HEK293T (cell line): ENCODE results near the gene ZC3H12D.

Experiments
- CTCF ChIA-PET: fragments of 350-600 bp; formaldehyde crosslinking; extraction: SDS; loops from one replicate; lab custom pipeline; 2021; ENCODE audit warnings: antibody characterized with exemption, inconsistent platforms; lab: Yijun Ruan, JAX
- POLR2A ChIA-PET: fragments of 350-600 bp; formaldehyde crosslinking; extraction: SDS; loops from one replicate; lab custom pipeline; 2020; ENCODE audit warnings: antibody characterized with exemption, inconsistent platforms; lab: Yijun Ruan, JAX
- DNase-seq: peaks from one replicate; pipeline ENCODE4 v3.0.0; 2012; ENCODE audit warnings: mixed read lengths; ENCODE audit errors: extremely low spot score
- ARNT ChIP-seq: fragments of 450-650 bp; IDR thresholded peaks from 2 replicates; pipeline ENCODE4 v1.6.1; 2017; ENCODE audit warnings: mild to moderate bottlenecking
- BHLHE40 ChIP-seq: fragments of 450-650 bp; IDR thresholded peaks from 2 replicates; pipeline ENCODE4 v1.6.1; 2016; ENCODE audit warnings: mild to moderate bottlenecking, moderate library complexity, borderline replicate concordance
- CTBP1 ChIP-seq: fragments of 450-650 bp; IDR thresholded peaks from 2 replicates; pipeline ENCODE4 v1.6.1; 2016; ENCODE audit warnings: borderline replicate concordance
- ELF4 ChIP-seq: fragments of 450-650 bp; IDR thresholded peaks from 2 replicates; pipeline ENCODE4 v1.6.1; 2017; ENCODE audit warnings: antibody characterized with exemption
- FOXA1 ChIP-seq: fragments of 450-650 bp; IDR thresholded peaks from 2 replicates; pipeline ENCODE4 v1.6.1; 2016; ENCODE audit warnings: mild to moderate bottlenecking
- FOXK2 ChIP-seq: fragments of 450-650 bp; IDR thresholded peaks from 2 replicates; pipeline ENCODE4 v1.6.1; 2016; ENCODE audit warnings: mild to moderate bottlenecking
- FOXM1 ChIP-seq: fragments of 450-650 bp; IDR thresholded peaks from 2 replicates; pipeline ENCODE4 v1.6.1; 2017; ENCODE audit warnings: mild to moderate bottlenecking, borderline replicate concordance
- HDGF ChIP-seq: fragments of 450-650 bp; IDR thresholded peaks from 2 replicates; pipeline ENCODE4 v1.6.1; 2017; ENCODE audit warnings: antibody characterized with exemption, borderline replicate concordance
- L3MBTL2 ChIP-seq: fragments of 450-650 bp; conservative IDR thresholded peaks from 2 replicates; pipeline ENCODE4 v1.6.1; 2016; ENCODE audit warnings: mild to moderate bottlenecking
- LEF1 ChIP-seq: fragments of 450-650 bp; IDR thresholded peaks from 2 replicates; pipeline ENCODE4 v1.6.1; 2017; ENCODE audit warnings: mild to moderate bottlenecking, borderline replicate concordance
- NFRKB ChIP-seq: fragments of 450-650 bp; IDR thresholded peaks from 2 replicates; pipeline ENCODE4 v1.6.1; 2016; ENCODE audit warnings: mild to moderate bottlenecking, moderate library complexity
- PKNOX1 ChIP-seq: fragments of 450-650 bp; IDR thresholded peaks from 2 replicates; pipeline ENCODE4 v1.6.1; 2016
- SP1 ChIP-seq: fragments of 450-650 bp; IDR thresholded peaks from 2 replicates; pipeline ENCODE4 v1.6.1; 2017
- SUZ12 ChIP-seq: fragments of 450-650 bp; IDR thresholded peaks from 2 replicates; pipeline ENCODE4 v1.6.1; 2016; ENCODE audit warnings: mild to moderate bottlenecking
- TARDBP ChIP-seq: fragments of 450-650 bp; IDR thresholded peaks from 2 replicates; pipeline ENCODE4 v1.6.1; 2016
- ZNF384 ChIP-seq: fragments of 450-650 bp; IDR thresholded peaks from 2 replicates; pipeline ENCODE4 v1.6.1; 2016

The ZC3H12D gene

DNA sequence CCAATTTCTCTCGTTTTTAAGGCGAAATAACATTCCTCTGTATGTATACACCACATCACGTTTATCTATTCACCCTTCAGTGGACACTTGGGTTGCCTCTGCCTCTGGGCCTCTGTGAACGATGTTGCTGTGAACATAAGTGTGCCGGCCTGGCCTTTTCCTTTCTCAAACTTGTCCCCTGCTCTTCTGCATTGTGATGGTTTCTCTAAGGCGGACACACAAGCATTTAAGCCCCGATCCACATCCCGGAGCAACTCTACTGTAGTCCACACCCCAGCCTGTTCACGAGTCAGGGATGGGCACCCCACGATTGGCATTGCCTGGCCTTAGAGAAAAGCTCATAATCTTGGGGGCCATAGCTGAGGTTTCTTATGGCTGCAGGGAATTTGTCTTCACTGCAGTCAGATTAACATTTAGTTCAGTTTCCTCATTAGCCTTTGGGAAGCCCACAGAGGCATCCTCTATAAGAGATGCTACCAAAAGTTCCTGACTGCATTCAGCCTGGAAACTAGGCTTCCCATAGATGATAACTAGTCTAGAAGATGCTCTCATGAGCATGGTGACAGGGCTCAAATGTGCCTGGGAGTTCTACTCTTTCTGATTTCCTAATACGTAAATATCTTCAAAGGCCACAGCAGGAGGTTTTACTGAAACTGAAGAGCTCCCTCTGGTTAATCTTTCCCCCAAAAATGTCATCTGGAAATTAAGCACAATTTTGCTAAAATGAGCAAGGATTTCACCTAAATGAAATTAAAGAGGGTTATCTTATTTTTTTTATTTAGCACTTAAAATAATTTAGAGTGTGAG, 762 bp downstream of the ZC3H12D start:
- DNase-seq, result no peak
- no peak for TF ChIP-seq FOXM1
- TF ChIP-seq FOXK2, result no peak
- no peak for TF ChIP-seq HDGF
- TF ChIP-seq TARDBP, result no peak
- TF ChIP-seq FOXA1, result no peak
- no peak for TF ChIP-seq ARNT
- TF ChIP-seq LEF1, result no peak
- no peak for TF ChIP-seq SUZ12
- no peak for TF ChIP-seq BHLHE40
- no peak for TF ChIP-seq ZNF384
- TF ChIP-seq NFRKB, result no peak
- no peak for TF ChIP-seq L3MBTL2
- no peak for TF ChIP-seq CTBP1
- no peak for TF ChIP-seq SP1
- no peak for TF ChIP-seq ELF4
- TF ChIP-seq PKNOX1, result no peak
- ChIA-PET CTCF (no interaction called here), POLR2A (no interaction called here)

DNA sequence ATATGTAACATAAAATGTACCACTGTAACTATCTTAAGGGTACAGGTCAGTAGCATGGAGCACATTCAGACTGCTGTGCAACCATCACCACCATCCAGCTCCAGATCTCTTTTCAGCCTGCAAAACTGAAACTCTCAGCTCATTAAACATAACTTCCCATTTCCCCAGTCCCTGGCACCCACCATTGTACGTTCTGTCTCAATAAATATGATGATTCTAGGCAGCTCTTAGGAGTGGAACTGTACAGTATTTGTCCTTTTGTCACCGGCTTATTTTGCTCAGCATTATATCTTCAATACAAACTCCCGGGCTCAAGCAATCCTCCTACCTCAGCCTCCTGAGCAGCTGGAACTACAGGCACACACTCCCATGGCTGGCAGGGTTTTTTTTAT, 1.5 kb downstream of the ZC3H12D start:
- no peak for TF ChIP-seq LEF1
- TF ChIP-seq L3MBTL2, result no peak
- no peak for TF ChIP-seq HDGF
- TF ChIP-seq FOXK2, result no peak
- TF ChIP-seq FOXA1, result no peak
- no peak for TF ChIP-seq NFRKB
- no peak for TF ChIP-seq SP1
- no peak for DNase-seq
- ChIA-PET CTCF (interaction anchor here (0.6 kb wide), 1 partner anchor 10 kb away, joined by 3 read pairs; no protein-coding TSS in a partner anchor), POLR2A (interaction anchor here (0.7 kb wide), 1 partner anchor 9 kb away, joined by 4 read pairs; no protein-coding TSS in a partner anchor)

DNA sequence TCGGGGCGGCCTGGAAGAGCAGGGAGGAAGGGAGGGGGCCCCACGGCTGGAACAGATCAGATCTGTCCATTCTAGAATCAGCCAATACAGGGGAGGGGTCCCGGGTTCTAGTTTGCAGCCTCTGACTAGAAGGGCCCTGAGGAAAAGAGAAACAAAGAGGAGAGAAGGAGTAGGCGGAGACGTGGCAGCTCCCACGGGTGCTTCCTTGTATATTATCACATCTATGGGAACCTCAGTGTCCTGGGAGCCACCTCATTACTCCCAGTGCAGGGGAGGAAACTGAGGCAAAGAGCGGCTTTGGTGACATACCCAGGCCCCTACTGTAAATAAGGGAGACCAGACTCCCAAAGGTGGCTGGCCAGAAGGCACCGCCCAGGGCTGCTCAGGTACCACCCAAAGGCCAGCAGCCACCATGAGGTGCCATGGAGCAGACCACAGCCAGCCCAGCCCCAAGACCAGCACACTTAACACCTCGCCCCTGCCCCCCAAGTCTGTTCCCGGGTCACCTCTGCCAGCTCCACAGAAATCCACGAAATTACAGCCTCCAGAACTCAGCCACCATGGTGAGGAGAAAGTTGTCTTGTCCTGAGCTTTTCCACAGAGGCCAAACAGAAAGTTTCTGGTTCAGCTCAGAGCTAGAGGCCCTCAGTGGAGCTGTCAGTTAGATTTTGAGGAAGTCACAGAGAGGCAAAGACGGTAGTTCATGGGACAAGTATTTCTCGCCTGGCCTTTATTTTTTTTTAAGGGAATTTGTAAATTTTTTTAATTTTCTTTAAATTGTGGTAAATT, 2.1 kb downstream of the ZC3H12D start:
- no peak for TF ChIP-seq FOXA1
- TF ChIP-seq LEF1, result no peak
- no peak for TF ChIP-seq PKNOX1
- no peak for TF ChIP-seq FOXK2
- TF ChIP-seq CTBP1, result no peak
- no peak for TF ChIP-seq SUZ12
- TF ChIP-seq NFRKB, result no peak
- no peak for TF ChIP-seq SP1
- TF ChIP-seq BHLHE40, result no peak
- no peak for DNase-seq
- ChIA-PET CTCF (interaction anchor here (0.6 kb wide), 1 partner anchor 9 kb away, joined by 3 read pairs; no protein-coding TSS in a partner anchor), POLR2A (interaction anchor here (0.7 kb wide), 1 partner anchor 9 kb away, joined by 4 read pairs; no protein-coding TSS in a partner anchor)

DNA sequence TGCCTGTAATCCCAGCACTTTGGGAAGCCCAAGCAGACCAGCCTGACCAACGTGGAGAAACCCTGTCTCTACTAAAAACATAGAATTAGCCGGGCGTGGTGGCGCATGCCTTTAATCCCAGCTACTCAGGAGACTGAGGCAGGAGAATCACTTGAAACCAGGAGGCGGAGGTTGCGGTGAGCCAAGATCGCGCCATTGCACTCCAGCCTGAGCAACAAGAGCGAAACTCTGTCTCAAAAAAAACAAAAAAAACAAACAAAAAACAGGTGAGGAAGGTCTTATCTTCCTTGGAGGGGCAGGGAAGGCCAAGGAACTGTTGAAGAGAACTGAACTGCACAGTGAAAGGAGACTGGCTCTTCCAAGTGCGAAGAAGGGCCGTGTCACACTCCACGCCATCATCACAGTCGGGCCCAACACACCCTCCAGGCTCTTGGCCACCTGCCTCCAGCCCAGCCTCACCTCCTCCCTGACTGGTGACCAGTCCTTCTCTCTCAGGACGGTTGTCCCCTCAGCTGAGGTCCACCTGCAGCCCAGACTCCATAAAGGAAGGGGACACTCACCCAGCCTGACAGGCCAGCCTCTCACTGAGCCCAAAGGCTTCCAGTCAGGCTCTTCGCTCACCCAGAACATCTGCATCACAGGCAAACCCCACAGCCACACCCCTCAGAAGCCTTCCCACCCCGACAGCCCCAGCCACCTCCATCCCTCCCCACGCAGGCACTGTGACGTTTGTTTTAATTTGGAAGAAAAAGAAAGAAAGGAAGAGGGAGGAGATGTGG, 4.1 kb downstream of the ZC3H12D start:
- DNase-seq, result no peak
- ChIA-PET CTCF (no interaction called here), POLR2A (no interaction called here)
- TF ChIP-seq FOXM1, result no peak
- TF ChIP-seq HDGF, result no peak

DNA sequence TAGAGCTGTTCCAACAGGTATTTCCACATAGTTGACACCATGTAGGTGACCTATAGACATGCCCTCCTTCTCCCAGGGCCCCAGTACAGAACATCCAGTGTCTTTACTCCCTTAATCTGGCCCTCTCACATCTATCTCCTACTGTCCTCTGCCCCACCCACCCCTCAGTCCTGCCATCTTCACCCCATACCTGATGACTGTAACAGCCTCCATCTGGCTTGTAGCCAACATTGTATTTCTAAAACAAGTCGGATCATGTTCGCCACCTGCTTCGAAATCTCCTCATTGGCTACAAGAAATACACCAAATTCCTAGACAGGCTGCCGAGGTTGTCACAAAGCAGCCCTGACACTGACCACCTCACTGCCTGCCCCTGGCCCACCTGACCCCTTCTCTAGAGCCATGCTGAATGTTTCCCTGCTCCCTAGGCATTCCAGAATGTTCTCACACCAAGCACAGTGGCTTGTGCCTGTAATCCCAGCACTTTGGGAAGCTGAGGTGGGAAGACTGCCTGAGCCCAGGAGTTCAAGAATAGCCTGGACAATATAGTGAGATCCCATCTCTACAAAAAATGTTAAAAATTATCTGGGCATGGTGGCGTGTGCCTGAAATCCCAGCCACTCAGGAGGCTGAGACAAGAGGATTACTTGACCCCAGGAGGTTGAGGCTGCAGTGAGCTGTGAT, 6.0 kb downstream of the ZC3H12D start:
- ChIA-PET POLR2A (no interaction called here), CTCF (interaction anchor here (0.6 kb wide), 1 partner anchor 11 kb away, joined by 4 read pairs; no protein-coding TSS in a partner anchor)
- no peak for DNase-seq
- TF ChIP-seq FOXM1 (no peak), SP1 (no peak), ARNT (no peak)

DNA sequence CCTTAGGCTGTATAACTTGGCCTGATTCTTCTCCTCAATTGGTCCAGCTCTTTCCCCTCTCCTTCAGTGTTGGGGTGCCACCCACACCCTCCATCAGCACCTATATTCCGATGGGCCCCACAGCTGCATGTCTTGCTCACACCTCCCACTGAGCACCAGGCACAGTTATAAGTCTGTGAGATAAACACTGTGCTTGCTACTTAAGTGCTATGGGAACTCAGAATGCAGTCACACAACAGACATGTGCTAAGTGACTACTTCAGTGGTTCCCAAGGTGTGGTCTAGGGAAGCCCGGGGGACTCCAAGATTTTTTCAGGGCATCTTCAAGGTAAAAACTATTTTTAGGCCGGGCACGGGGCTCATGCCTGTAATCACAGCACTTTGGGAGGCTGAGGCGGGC, 7.3 kb downstream of the ZC3H12D start:
- ChIA-PET POLR2A (interaction anchor here (0.6 kb wide), 1 partner anchor 88 kb away, joined by 3 read pairs; the partner anchor contains the start of gene GINM1), CTCF (no interaction called here)
- no peak for TF ChIP-seq ZNF384
- no peak for TF ChIP-seq PKNOX1
- TF ChIP-seq FOXM1, result no peak
- TF ChIP-seq NFRKB, result no peak
- TF ChIP-seq ARNT, result no peak
- no peak for TF ChIP-seq FOXK2
- no peak for TF ChIP-seq SUZ12
- no peak for TF ChIP-seq LEF1
- TF ChIP-seq ELF4, result no peak
- DNase-seq, result no peak
